SJSA1 (cell line): Measurements from ENCODE around the gene BAZ1B. TPM values are rescaled to one million over a fixed set of nuclear protein-coding genes. Genes with fewer than 3 reads are reported as not detected.
A peak's percentile ranks its signal among the peaks of the same experiment; 100 is the strongest.

Source experiments
- DNase-seq, 2 experiments: peaks; one replicate each; pipeline ENCODE4 v3.0.0-alpha.2; 2015 to 2020; ENCODE audit warnings: low spot score in 2 of 2, low read depth in 1 of 2
- H3K27ac ChIP-seq: fragments of 250-450 bp; sonication (Bioruptor Pico); 2 replicates; pipeline ENCODE4 v1.5.1; 2020; ENCODE audit warnings: mild to moderate bottlenecking, moderate library complexity
- H3K27me3 ChIP-seq: fragments of 250-450 bp; sonication (Bioruptor Pico); replicated peaks from 2 replicates; pipeline ENCODE4 v1.5.1; 2020; ENCODE audit warnings: mild to moderate bottlenecking, moderate library complexity
- H3K36me3 ChIP-seq: fragments of 250-450 bp; sonication (Bioruptor Pico); 2 replicates; pipeline ENCODE4 v1.5.1; 2020; ENCODE audit warnings: mild to moderate bottlenecking
- H3K4me1 ChIP-seq: fragments of 250-450 bp; sonication (Bioruptor Pico); replicated peaks from 2 replicates; pipeline ENCODE4 v1.6.1; 2021; ENCODE audit warnings: mild to moderate bottlenecking
- H3K4me3 ChIP-seq: fragments of 250-450 bp; sonication (Bioruptor Pico); 2 replicates; pipeline ENCODE4 v1.5.1; 2020; ENCODE audit warnings: mild to moderate bottlenecking
- H3K9me3 ChIP-seq: fragments of 250-450 bp; sonication (Bioruptor Pico); replicated peaks from 2 replicates; pipeline ENCODE4 v1.5.1; 2020; ENCODE audit warnings: mild to moderate bottlenecking
- total RNA-seq: library from RNA; depleted of rRNA; stranded (reverse); fragments of >200 nt; shearing (Covaris generic); gene quantifications from 2 replicates; pipeline ENCODE4 v1.2.3, GENCODE V29; 2014

BAZ1B gene
- total RNA-seq, 1 experiment from 2014 or later = 86.5 TPM

- Histone ChIP-seq H3K9me3 (no peaks in the 10 kb centered on the region), H3K27me3 (no peaks in the 10 kb centered on the region), H3K4me1 (no peaks in the 10 kb centered on the region), H3K4me3 (no peak overlapping the region), H3K36me3 (peaks cover 99% of the 10 kb centered on the region), H3K27ac (no peak overlapping the region)
- DNase-seq = no peak
These were observed 58.1 kb downstream of the BAZ1B start for GRCh38 chr7:73463966-73464365.

GRCh38 chr7:73463260-73463659 lies 58.8 kb downstream of the BAZ1B start:
- no peak for DNase-seq
- peaks cover 98% of the 10 kb centered on the region for H3K36me3 ChIP-seq

GRCh38 chr7:73461782-73462285 lies 60.3 kb downstream of the BAZ1B start:
- peaks cover 98% of the 10 kb centered on the region for H3K36me3 ChIP-seq
- no peak overlapping the region for H3K4me3 ChIP-seq
- H3K9me3 ChIP-seq = no peaks in the 10 kb centered on the region
- no peaks in the 10 kb centered on the region for H3K27me3 ChIP-seq
- no peaks in the 10 kb centered on the region for H3K4me1 ChIP-seq
- no peak overlapping the region for H3K27ac ChIP-seq
- DNase-seq = no peak

More at GRCh38 chr7:73463260-73463659, 58.8 kb downstream of the BAZ1B start:
- Histone ChIP-seq H3K4me3 (no peak overlapping the region), H3K27ac (no peak overlapping the region), H3K9me3 (no peaks in the 10 kb centered on the region), H3K4me1 (no peaks in the 10 kb centered on the region), H3K27me3 (no peaks in the 10 kb centered on the region)

GRCh38 chr7:73454424-73454823 lies 67.7 kb downstream of the BAZ1B start:
- no peak overlapping the region for H3K27ac ChIP-seq
- no peak for DNase-seq
- no peaks in the 10 kb centered on the region for H3K27me3 ChIP-seq
- peaks cover 89% of the 10 kb centered on the region for H3K36me3 ChIP-seq
- H3K4me3 ChIP-seq = no peak overlapping the region
- no peaks in the 10 kb centered on the region for H3K4me1 ChIP-seq
- no peaks in the 10 kb centered on the region for H3K9me3 ChIP-seq

GRCh38 chr7:73452999-73453635 lies 69.0 kb downstream of the BAZ1B start:
- Histone ChIP-seq H3K4me1 (no peaks in the 10 kb centered on the region), H3K36me3 (peaks cover 90% of the 10 kb centered on the region), H3K27ac (no peak overlapping the region), H3K27me3 (no peaks in the 10 kb centered on the region), H3K4me3 (no peak overlapping the region), H3K9me3 (no peaks in the 10 kb centered on the region)
- DNase-seq = no peak

- Histone ChIP-seq H3K4me3 (no peak overlapping the region), H3K36me3 (peaks cover 90% of the 10 kb centered on the region), H3K4me1 (no peaks in the 10 kb centered on the region), H3K27ac (no peak overlapping the region), H3K27me3 (no peaks in the 10 kb centered on the region), H3K9me3 (no peaks in the 10 kb centered on the region)
- peak in 1 of 2 experiments; percentile 48 for DNase-seq
These were observed 70.2 kb downstream of the BAZ1B start for GRCh38 chr7:73451780-73452398.

GRCh38 chr7:73449422-73449821 lies 72.7 kb downstream of the BAZ1B start:
- H3K36me3 ChIP-seq = peaks cover 95% of the 10 kb centered on the region
- DNase-seq = no peak
- no peaks in the 10 kb centered on the region for H3K4me1 ChIP-seq
- no peak overlapping the region for H3K27ac ChIP-seq
- no peaks in the 10 kb centered on the region for H3K9me3 ChIP-seq
- no peak overlapping the region for H3K4me3 ChIP-seq
- no peaks in the 10 kb centered on the region for H3K27me3 ChIP-seq

GRCh38 chr7:73448609-73449008 lies 73.5 kb downstream of the BAZ1B start:
- H3K27ac ChIP-seq = no peak overlapping the region
- H3K27me3 ChIP-seq = no peaks in the 10 kb centered on the region
- DNase-seq = no peak
- no peak overlapping the region for H3K4me3 ChIP-seq
- peaks cover 98% of the 10 kb centered on the region for H3K36me3 ChIP-seq
- no peaks in the 10 kb centered on the region for H3K9me3 ChIP-seq
- H3K4me1 ChIP-seq = no peaks in the 10 kb centered on the region

GRCh38 chr7:73447121-73447733 lies 74.9 kb downstream of the BAZ1B start:
- peaks cover 100% of the 10 kb centered on the region for H3K36me3 ChIP-seq
- DNase-seq = no peak
- no peaks in the 10 kb centered on the region for H3K27me3 ChIP-seq

GRCh38 chr7:73446682-73447081 lies 75.4 kb downstream of the BAZ1B start:
- H3K4me3 ChIP-seq = no peak overlapping the region
- no peak for DNase-seq
- peaks cover 99% of the 10 kb centered on the region for H3K36me3 ChIP-seq
- H3K4me1 ChIP-seq = no peaks in the 10 kb centered on the region
- H3K27ac ChIP-seq = no peak overlapping the region
- no peaks in the 10 kb centered on the region for H3K27me3 ChIP-seq
- no peaks in the 10 kb centered on the region for H3K9me3 ChIP-seq

More at GRCh38 chr7:73447121-73447733, 74.9 kb downstream of the BAZ1B start:
- no peak overlapping the region for H3K4me3 ChIP-seq
- H3K27ac ChIP-seq = no peak overlapping the region
- H3K4me1 ChIP-seq = no peaks in the 10 kb centered on the region
- no peaks in the 10 kb centered on the region for H3K9me3 ChIP-seq

- Histone ChIP-seq H3K27ac (no peak overlapping the region), H3K4me1 (no peaks in the 10 kb centered on the region)
These were observed 78.4 kb downstream of the BAZ1B start for GRCh38 chr7:73443548-73444255.

GRCh38 chr7:73442903-73443500 lies 79.1 kb downstream of the BAZ1B start:
- Histone ChIP-seq H3K9me3 (no peaks in the 10 kb centered on the region), H3K4me3 (no peak overlapping the region), H3K27ac (no peak overlapping the region), H3K4me1 (no peaks in the 10 kb centered on the region), H3K36me3 (peaks cover 90% of the 10 kb centered on the region), H3K27me3 (no peaks in the 10 kb centered on the region)
- DNase-seq = no peak

More at GRCh38 chr7:73443548-73444255, 78.4 kb downstream of the BAZ1B start:
- no peak for DNase-seq
- Histone ChIP-seq H3K27me3 (no peaks in the 10 kb centered on the region), H3K4me3 (no peak overlapping the region), H3K36me3 (peaks cover 95% of the 10 kb centered on the region), H3K9me3 (no peaks in the 10 kb centered on the region)

GRCh38 chr7:73442222-73442902 lies 79.7 kb downstream of the BAZ1B start:
- Histone ChIP-seq H3K4me3 (no peak overlapping the region), H3K9me3 (no peaks in the 10 kb centered on the region), H3K4me1 (peaks cover 4% of the 10 kb centered on the region), H3K27ac (no peak overlapping the region), H3K36me3 (peaks cover 84% of the 10 kb centered on the region), H3K27me3 (no peaks in the 10 kb centered on the region)
- no peak for DNase-seq
